Muscle of back (tissue), 11 donors: ENCODE measurements around the gene IDS. TPM values are rescaled to one million over a fixed set of nuclear protein-coding genes. Genes with fewer than 3 reads are reported as not detected.

Experiments
- DNase-seq, 3 donors: peaks; one replicate each; pipeline versions ENCODE4 v3.0.0 to v3.0.0-alpha.2; 2013
- polyA plus RNA-seq, 10 donors: library from polyadenylated mRNA; unstranded; fragments of 120-200 nt; gene quantifications; one replicate each; pipeline ENCODE4 v1.2.1, GENCODE V29; 2013; ENCODE audit not compliant: insufficient read length in 10 of 10

Gene IDS
- polyA plus RNA-seq, 10 donors, result 18.7 to 33.3 (median 27.2) TPM

- peak in 1 of 3 donors; percentile 18 for DNase-seq
These were observed 37.2 kb downstream of the IDS start for GRCh38 chrX:149467920-149468319.

DNA sequence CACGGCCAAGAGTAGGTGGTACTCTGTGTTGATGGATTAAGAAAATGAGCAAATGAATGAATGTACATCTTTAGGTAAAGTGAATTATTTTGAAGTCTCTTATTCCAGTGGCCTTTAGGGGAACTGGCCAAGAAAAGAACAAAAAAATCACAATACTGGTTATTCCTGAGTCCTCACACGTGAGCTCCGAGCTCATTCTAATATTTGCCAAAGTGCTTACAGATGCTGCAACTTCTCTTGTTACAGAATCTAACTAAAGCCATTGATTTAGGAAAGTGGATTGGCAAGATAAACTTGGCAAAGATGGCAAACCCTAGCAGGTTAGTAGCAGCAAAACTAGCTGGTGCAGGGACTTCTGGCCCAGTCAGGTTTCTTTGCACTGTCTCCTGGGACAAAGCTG, 37.6 kb downstream of the IDS start:
- peak in 1 of 3 donors; percentile 29 for DNase-seq

DNA sequence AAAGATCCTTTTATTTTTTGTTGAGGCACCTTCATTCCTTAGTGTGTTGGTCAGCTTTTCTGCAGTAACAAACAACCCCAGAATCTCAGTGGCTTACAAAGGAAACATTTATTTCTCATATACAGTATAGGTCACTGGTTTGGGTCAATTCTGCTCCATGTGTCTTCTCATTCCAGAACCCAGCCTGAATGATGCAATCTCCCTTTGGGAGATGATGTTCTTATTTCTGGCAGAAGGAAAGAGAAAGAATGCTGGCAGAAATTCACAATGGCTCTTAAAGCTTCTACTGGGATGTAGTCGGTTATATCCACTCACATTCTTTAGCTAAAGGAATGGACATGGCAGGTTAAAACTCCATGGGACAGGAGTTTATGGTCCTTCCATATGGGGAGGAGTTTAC, 42.3 kb downstream of the IDS start:
- DNase-seq, result peak in 2 of 3 donors; percentile 18 to 46

DNA sequence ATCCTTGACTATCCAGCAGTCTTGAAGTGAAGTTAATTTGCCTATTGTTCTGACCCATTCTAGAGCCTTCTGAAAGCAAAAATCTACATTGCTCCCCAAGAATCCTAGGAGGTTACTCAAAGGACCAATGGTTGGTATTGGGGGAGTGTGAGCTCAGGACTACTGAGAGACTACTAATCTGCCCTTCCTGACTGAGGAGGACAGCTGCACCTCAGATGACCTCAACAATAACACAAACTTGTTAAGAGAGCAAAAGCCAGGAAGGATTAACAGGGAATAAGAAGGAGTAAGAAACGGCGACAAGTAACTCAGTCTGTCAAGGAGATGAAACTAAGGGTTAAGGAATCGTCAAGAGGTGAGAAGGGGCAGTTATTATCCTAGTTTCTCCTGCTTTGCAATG, 43.4 kb downstream of the IDS start:
- DNase-seq, result no peak

DNA sequence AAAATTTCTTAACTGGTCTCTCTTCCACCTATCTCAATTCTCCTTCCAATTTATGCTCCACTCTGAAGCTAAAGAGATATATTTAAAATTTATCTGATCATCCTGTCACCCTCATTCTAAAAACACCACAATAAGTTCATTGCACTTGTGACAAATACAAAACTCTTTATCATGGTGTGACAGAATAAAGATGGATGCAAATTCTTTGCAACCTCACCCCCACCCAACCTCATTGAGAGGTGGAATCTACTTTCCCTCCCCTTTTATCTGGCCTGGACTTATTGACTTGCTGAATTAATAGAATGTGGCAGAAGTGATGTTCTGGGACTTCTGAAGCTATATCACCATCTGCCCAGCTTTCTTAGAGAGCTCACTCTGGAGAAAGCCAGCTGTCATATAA, 46.5 kb downstream of the IDS start:
- no peak for DNase-seq

- DNase-seq, result no peak
These were observed 48.4 kb downstream of the IDS start for GRCh38 chrX:149456476-149457245.

DNA sequence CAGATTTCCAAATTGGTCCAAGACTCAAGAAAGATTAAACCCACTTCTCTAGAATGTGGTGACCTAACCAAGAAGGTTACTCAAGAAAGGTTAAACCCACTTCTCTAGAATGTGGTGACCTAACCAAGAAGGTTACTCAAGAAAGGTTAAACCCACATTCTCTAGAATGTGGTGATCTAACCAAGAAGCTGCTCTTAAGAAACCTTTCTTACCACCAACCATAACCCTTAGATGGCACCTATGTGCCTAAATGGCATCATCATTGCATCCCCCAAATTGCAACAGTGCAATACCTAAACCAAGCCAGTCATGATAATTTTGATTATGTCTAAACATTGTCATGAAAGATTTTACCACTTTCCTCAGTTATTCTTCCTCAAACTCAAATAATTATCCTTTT, 49.2 kb downstream of the IDS start:
- no peak for DNase-seq

DNA sequence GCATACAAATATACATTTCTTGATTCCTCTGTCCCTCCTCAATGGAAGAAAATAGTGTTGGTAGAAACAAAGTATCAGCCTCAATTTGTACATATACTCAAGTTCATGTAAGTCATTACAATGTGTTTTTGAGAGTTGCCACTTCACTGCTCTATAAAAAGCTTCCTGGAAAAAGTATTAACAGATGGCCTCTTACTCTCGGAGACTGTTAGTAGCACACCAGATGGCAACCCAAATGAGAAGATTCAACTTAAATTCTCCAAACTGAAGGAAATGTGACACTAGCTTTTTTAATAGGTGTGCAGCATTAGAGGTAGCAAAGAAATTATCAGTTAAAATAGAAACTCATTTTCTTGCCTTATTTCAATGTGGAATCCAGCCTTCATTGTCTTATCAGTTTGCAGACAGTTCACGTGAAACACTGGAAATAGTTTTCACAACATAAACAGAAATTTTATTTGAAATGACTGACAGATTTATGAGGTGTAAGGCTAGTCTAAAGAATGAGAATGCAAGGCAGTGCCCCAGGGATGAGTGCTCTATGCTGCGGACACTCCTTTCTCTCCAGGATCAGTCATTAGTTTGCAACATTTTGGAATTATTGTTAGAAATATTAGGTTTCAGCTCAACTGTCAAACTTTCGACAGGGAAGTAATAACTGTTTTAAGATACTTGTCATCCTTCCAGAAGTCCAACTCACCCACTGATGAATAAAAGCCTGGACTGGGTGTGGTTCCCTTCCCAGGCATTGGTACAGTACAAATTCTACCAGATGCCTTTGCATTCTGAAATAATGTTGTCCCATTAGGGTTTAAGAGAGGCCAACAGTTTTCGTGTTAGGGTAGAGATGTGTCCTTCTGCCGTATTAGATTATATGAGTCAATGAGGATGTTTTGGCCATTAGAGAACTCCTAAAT, 50.9 kb downstream of the IDS start:
- DNase-seq, result no peak

GRCh38 chrX:149453030-149453429, 52.1 kb downstream of the IDS start:
- no peak for DNase-seq

GRCh38 chrX:149433451-149433850, 71.7 kb downstream of the IDS start:
- no peak for DNase-seq

- DNase-seq, result no peak
These were observed 72.1 kb downstream of the IDS start for GRCh38 chrX:149433051-149433450.

Other genes with a start within 250 kb of the IDS start
- gene EOLA1, start 35.7 kb upstream of the IDS start, polyA plus RNA-seq, result 10 to 100 TPM; 18.8 to 24.4 (median 21.5) TPM
- gene HSFX3, start 44.6 kb upstream of the IDS start, polyA plus RNA-seq, result 1 to 10 TPM in 3 of 10 donors, under 1 TPM in 5, not detected in 2; 0.49 to 2.8 (median 0.79) TPM
- gene MAGEA9B, start 82.2 kb upstream of the IDS start, polyA plus RNA-seq, result not detected
- 1 to 10 TPM in 3 of 10 donors, under 1 TPM in 2, not detected in 5; 0.31 to 1.6 (median 1.0) TPM for gene HSFX2, start 90.0 kb upstream of the IDS start, polyA plus RNA-seq
- 10 to 100 TPM; 26.9 to 39.5 (median 30.2) TPM for gene TMEM185A, start 126.5 kb upstream of the IDS start, polyA plus RNA-seq
- not detected for gene MAGEA11, start 206.8 kb upstream of the IDS start, polyA plus RNA-seq